LNCAP (cell line): Measurements from ENCODE around the gene PEG3.

Experiments
- CTCF ChIP-seq: fragments of 450-650 bp; IDR thresholded peaks from 2 replicates; pipeline ENCODE4 v1.5.1; 2017; ENCODE audit warnings: mild to moderate bottlenecking

PEG3 gene

GRCh38 chr19:56813531-56813930 lies 27.0 kb downstream of the PEG3 start:
- TF ChIP-seq CTCF, result no peak

GRCh38 chr19:56811480-56811879 lies 29.0 kb downstream of the PEG3 start:
- TF ChIP-seq CTCF, result no peak

- no peak for TF ChIP-seq CTCF
Observed at GRCh38 chr19:56810260-56810659, 30.3 kb downstream of the PEG3 start.

- TF ChIP-seq CTCF, result no peak
Observed at GRCh38 chr19:56808717-56809392, 31.7 kb downstream of the PEG3 start.

GRCh38 chr19:56806639-56807038 lies 33.9 kb downstream of the PEG3 start:
- TF ChIP-seq CTCF, result no peak
